NCI-H128 (cell line): ENCODE results near the gene TPRG1.

Source experiments
- DNase-seq: peaks from one replicate; lab custom pipeline; 2025; ENCODE audit not compliant: unreplicated experiment; lab: John Stamatoyannopoulos, UW

The TPRG1 gene

GRCh38 chr3:189276444-189277219, 104.9 kb downstream of the TPRG1 start:
- DNase-seq = no peak

- DNase-seq = no peak
Measured at GRCh38 chr3:189277711-189278110, 105.9 kb downstream of the TPRG1 start.

GRCh38 chr3:189278221-189278620, 106.5 kb downstream of the TPRG1 start:
- no peak for DNase-seq

- no peak for DNase-seq
Measured at GRCh38 chr3:189282189-189282588, 110.4 kb downstream of the TPRG1 start.

- DNase-seq = no peak
Measured at GRCh38 chr3:189282741-189283140, 111.0 kb downstream of the TPRG1 start.

GRCh38 chr3:189286188-189286587, 114.4 kb downstream of the TPRG1 start:
- DNase-seq = no peak

GRCh38 chr3:189286916-189287315, 115.1 kb downstream of the TPRG1 start:
- DNase-seq = no peak

- no peak for DNase-seq
Measured at GRCh38 chr3:189288348-189289235, 116.8 kb downstream of the TPRG1 start.

- DNase-seq = no peak
Measured at GRCh38 chr3:189289251-189289650, 117.5 kb downstream of the TPRG1 start.

GRCh38 chr3:189292667-189293484, 121.1 kb downstream of the TPRG1 start:
- no peak for DNase-seq

- DNase-seq = no peak
Measured at GRCh38 chr3:189294649-189295048, 122.9 kb downstream of the TPRG1 start.

- DNase-seq = no peak
Measured at GRCh38 chr3:189295089-189295488, 123.3 kb downstream of the TPRG1 start.

GRCh38 chr3:189297932-189298331, 126.2 kb downstream of the TPRG1 start:
- DNase-seq = no peak

GRCh38 chr3:189298469-189299375, 127.0 kb downstream of the TPRG1 start:
- DNase-seq = no peak

- no peak for DNase-seq
Measured at GRCh38 chr3:189300345-189300744, 128.6 kb downstream of the TPRG1 start.

- no peak for DNase-seq
Measured at GRCh38 chr3:189301479-189301878, 129.7 kb downstream of the TPRG1 start.

GRCh38 chr3:189303584-189303983, 131.8 kb downstream of the TPRG1 start:
- no peak for DNase-seq

GRCh38 chr3:189304465-189305351, 132.9 kb downstream of the TPRG1 start:
- peak; percentile 53 for DNase-seq

GRCh38 chr3:189305412-189305811, 133.6 kb downstream of the TPRG1 start:
- DNase-seq = no peak
